Regular cardiac myocyte (primary cell): Measurements from ENCODE around the gene TRAPPC14. TPM values are rescaled to one million over a fixed set of nuclear protein-coding genes. Genes with fewer than 3 reads are reported as not detected.

ENCODE experiments used
- total RNA-seq: library from RNA; depleted of rRNA; stranded (reverse); fragments of >200 nt; gene quantifications from 2 replicates; pipeline ENCODE4 v1.2.3, GENCODE V29; 2014

The TRAPPC14 gene
- total RNA-seq: 2.8 and 6.9 TPM in 2 replicates

GRCh38 chr7:100158229-100159098 lies at the start of gene TRAPPC14:
Gene TRAPPC14, minus strand, starts transcription at chr7:100158723. Its CDS starts 224 bp downstream, at chr7:100158499.

GRCh38 chr7:100177045-100178001 lies 18.8 kb upstream of the TRAPPC14 start, which contains the start of the genes GPC2 and STAG3:
Gene GPC2, minus strand, starts transcription at chr7:100177381. Its CDS starts 182 bp downstream, at chr7:100177199.
Gene STAG3, plus strand, starts transcription at chr7:100177918. Its CDS starts 2,639 bp downstream, at chr7:100180557.

GRCh38 chr7:100148559-100149328 lies 9.8 kb downstream of the TRAPPC14 start, which contains the start of gene LAMTOR4:
Gene LAMTOR4, plus strand, starts transcription at chr7:100148918. Its CDS starts 55 bp downstream, at chr7:100148973.

GRCh38 chr7:100126931-100127865 lies 31.3 kb downstream of the TRAPPC14 start, which contains the start of gene MBLAC1:
Gene MBLAC1, plus strand, starts transcription at chr7:100126967. Its CDS starts 429 bp downstream, at chr7:100127396.

GRCh38 chr7:100119072-100119969 lies 39.2 kb downstream of the TRAPPC14 start, which contains the start of the genes CNPY4 and TAF6:
Gene CNPY4, plus strand, starts transcription at chr7:100119634. Its CDS starts 111 bp downstream, at chr7:100119745.
Gene TAF6, minus strand, starts transcription at chr7:100119358. Its CDS starts 5,149 bp downstream, at chr7:100114209.

Other genes with a start within 250 kb of the TRAPPC14 start
- gene TRIM4, start 239.2 kb downstream of the TRAPPC14 start, total RNA-seq: 16.7 and 22.8 TPM in 2 replicates
- gene GJC3, start 229.1 kb downstream of the TRAPPC14 start, total RNA-seq: 0.19 and 0.28 TPM in 2 replicates
- not detected in 2 replicates for gene AZGP1, start 182.7 kb downstream of the TRAPPC14 start, total RNA-seq
- 35.3 and 49.3 TPM in 2 replicates for gene ZKSCAN1, start 143.1 kb downstream of the TRAPPC14 start, total RNA-seq
- 7.9 and 11.8 TPM in 2 replicates for gene ZSCAN21, start 108.9 kb downstream of the TRAPPC14 start, total RNA-seq
- 17.4 and 20.0 TPM in 2 replicates for gene ZNF3, start 77.0 kb downstream of the TRAPPC14 start, total RNA-seq
- 41.7 and 150 TPM in 2 replicates for gene COPS6, start 69.8 kb downstream of the TRAPPC14 start, total RNA-seq
- gene MCM7, start 57.3 kb downstream of the TRAPPC14 start, total RNA-seq: 20.0 and 148 TPM in 2 replicates
- 16.5 and 22.0 TPM in 2 replicates for gene AP4M1, start 57.1 kb downstream of the TRAPPC14 start, total RNA-seq
- 33.0 and 51.6 TPM in 2 replicates for gene TAF6, start 39.4 kb downstream of the TRAPPC14 start, total RNA-seq
- gene CNPY4, start 39.1 kb downstream of the TRAPPC14 start, total RNA-seq: 39.9 and 57.2 TPM in 2 replicates
- gene MBLAC1, start 31.8 kb downstream of the TRAPPC14 start, total RNA-seq: 2.5 and 4.2 TPM in 2 replicates
- gene LAMTOR4, start 9.8 kb downstream of the TRAPPC14 start, total RNA-seq: 71.7 and 78.1 TPM in 2 replicates
- gene GAL3ST4, start 9.9 kb upstream of the TRAPPC14 start, total RNA-seq: 1.5 and 3.1 TPM in 2 replicates
- gene GPC2, start 18.7 kb upstream of the TRAPPC14 start, total RNA-seq: 2.1 and 3.1 TPM in 2 replicates
- gene STAG3, start 19.2 kb upstream of the TRAPPC14 start, total RNA-seq: 1.1 and 4.8 TPM in 2 replicates
- gene PVRIG, start 61.2 kb upstream of the TRAPPC14 start, total RNA-seq: 0.19 TPM in 1 of 2 replicates, not detected in the other
- not detected in 2 replicates for gene SPDYE3, start 149.0 kb upstream of the TRAPPC14 start, total RNA-seq
- 5.8 and 6.2 TPM in 2 replicates for gene PILRB, start 199.4 kb upstream of the TRAPPC14 start, total RNA-seq
- gene PILRA, start 214.8 kb upstream of the TRAPPC14 start, total RNA-seq: under 0.01 and 0.28 TPM in 2 replicates